ENCODE results near the gene OCA2.
"Not testable (repeated sequence)": the region's sequence is repeated elsewhere in the genome, so short reads cannot be mapped to it uniquely, and the experiment has no call there.

OCA2 gene

GRCh38 chr15:27752691-27753090 is 346.4 kb downstream of the OCA2 start:
- no peak for DNase-seq

GRCh38 chr15:27747997-27748396 is 351.1 kb downstream of the OCA2 start:
- DNase-seq: no peak

- no peak for DNase-seq
These were observed 352.6 kb downstream of the OCA2 start for GRCh38 chr15:27746401-27746955.

GRCh38 chr15:27744641-27745040 is 354.5 kb downstream of the OCA2 start:
- no peak for DNase-seq

- no peak for DNase-seq
These were observed 355.5 kb downstream of the OCA2 start for GRCh38 chr15:27743638-27744037.

- no peak for DNase-seq
These were observed 356.2 kb downstream of the OCA2 start for GRCh38 chr15:27742751-27743477.

GRCh38 chr15:27741226-27741860 is 357.8 kb downstream of the OCA2 start:
- no peak for DNase-seq

GRCh38 chr15:27734785-27735495 is 364.2 kb downstream of the OCA2 start:
- DNase-seq: no peak

- DNase-seq: no peak
These were observed 367.3 kb downstream of the OCA2 start for GRCh38 chr15:27731776-27732175.

GRCh38 chr15:27730868-27731267 is 368.2 kb downstream of the OCA2 start:
- no peak for DNase-seq

GRCh38 chr15:27725731-27726130 is 373.4 kb downstream of the OCA2 start:
- DNase-seq: no peak

- DNase-seq: no peak
These were observed 375.3 kb downstream of the OCA2 start for GRCh38 chr15:27723821-27724220.

- DNase-seq: no peak
These were observed 377.0 kb downstream of the OCA2 start for GRCh38 chr15:27722102-27722501.

GRCh38 chr15:27714675-27715074 is 384.4 kb downstream of the OCA2 start:
- DNase-seq: no peak

GRCh38 chr15:27713850-27714249 is 385.3 kb downstream of the OCA2 start:
- not testable (repeated sequence) for DNase-seq

GRCh38 chr15:27707257-27707656 is 391.9 kb downstream of the OCA2 start:
- no peak for DNase-seq

GRCh38 chr15:27706300-27706699 is 392.8 kb downstream of the OCA2 start:
- DNase-seq: no peak

GRCh38 chr15:27705056-27705455 is 394.1 kb downstream of the OCA2 start:
- no peak for DNase-seq
